ENCODE results near the gene TIMELESS.

DNA sequence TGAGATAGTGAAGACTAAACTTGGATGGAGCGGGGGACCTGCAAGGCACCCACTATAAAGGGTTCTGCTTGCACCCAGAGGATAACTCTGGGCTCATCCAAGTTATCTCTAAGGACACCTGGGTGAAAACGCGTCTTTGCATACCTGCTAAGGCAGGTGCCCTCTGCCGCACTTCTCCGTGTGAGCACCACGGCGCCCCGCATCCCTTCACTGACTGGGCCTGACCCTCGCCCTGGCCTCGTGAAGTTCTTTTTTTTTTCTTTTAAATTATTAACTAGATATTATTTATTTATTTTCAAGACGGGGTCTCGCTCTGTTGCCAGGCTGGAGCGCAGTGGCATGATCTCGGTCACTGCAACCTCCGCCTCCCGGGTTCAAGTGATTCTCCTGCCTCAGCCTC is 66.6 kb downstream of the TIMELESS start:
- TF ChIP-seq, protein P1, sequence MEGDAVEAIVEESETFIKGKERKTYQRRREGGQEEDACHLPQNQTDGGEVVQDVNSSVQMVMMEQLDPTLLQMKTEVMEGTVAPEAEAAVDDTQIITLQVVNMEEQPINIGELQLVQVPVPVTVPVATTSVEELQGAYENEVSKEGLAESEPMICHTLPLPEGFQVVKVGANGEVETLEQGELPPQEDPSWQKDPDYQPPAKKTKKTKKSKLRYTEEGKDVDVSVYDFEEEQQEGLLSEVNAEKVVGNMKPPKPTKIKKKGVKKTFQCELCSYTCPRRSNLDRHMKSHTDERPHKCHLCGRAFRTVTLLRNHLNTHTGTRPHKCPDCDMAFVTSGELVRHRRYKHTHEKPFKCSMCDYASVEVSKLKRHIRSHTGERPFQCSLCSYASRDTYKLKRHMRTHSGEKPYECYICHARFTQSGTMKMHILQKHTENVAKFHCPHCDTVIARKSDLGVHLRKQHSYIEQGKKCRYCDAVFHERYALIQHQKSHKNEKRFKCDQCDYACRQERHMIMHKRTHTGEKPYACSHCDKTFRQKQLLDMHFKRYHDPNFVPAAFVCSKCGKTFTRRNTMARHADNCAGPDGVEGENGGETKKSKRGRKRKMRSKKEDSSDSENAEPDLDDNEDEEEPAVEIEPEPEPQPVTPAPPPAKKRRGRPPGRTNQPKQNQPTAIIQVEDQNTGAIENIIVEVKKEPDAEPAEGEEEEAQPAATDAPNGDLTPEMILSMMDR (optimal IDR thresholded peaks at IDR 0.05 in 1 of 3, IDR thresholded peaks at IDR 0.05 in 1 of 3, conservative IDR thresholded peaks at IDR 0.05 in 1 of 3; ENCODE audit: extremely low read depth in 1 of 3, insufficient read depth in 2 of 3, low read length in 3 of 3), result no peak
- TF ChIP-seq EZH2 (IDR thresholded peaks at IDR 0.05; ENCODE audit: low read length), result no peak
